Activated CD4-positive, CD25-positive, alpha-beta regulatory T cell treated with anti-CD3 and anti-CD28 coated beads, Interleukin-2, amount 50 U/mL, for 16 hours (primary cell): Measurements from ENCODE around the gene TFDP1.

Experiments
- DNase-seq: peaks from one replicate; pipeline ENCODE4 v3.0.0-alpha.2; 2020; ENCODE audit warnings: low read depth, low spot score

TFDP1 gene

GRCh38 chr13:113650275-113650674 lies 65.7 kb downstream of the TFDP1 start:
- DNase-seq = no peak

- DNase-seq = no peak
Observed at GRCh38 chr13:113650731-113651148, 66.2 kb downstream of the TFDP1 start.

GRCh38 chr13:113651511-113652403 lies 67.2 kb downstream of the TFDP1 start:
- DNase-seq = no peak

GRCh38 chr13:113652404-113653263 lies 68.1 kb downstream of the TFDP1 start:
- no peak for DNase-seq

GRCh38 chr13:113653264-113654174 lies 69.0 kb downstream of the TFDP1 start:
- no peak for DNase-seq

GRCh38 chr13:113654175-113654560 lies 69.6 kb downstream of the TFDP1 start:
- DNase-seq = no peak

GRCh38 chr13:113654591-113655345 lies 70.2 kb downstream of the TFDP1 start:
- DNase-seq = no peak

GRCh38 chr13:113655346-113656002 lies 70.9 kb downstream of the TFDP1 start:
- no peak for DNase-seq

GRCh38 chr13:113656003-113656588 lies 71.5 kb downstream of the TFDP1 start:
- no peak for DNase-seq

- no peak for DNase-seq
Observed at GRCh38 chr13:113656831-113657671, 72.5 kb downstream of the TFDP1 start.

- DNase-seq = no peak
Observed at GRCh38 chr13:113657851-113658741, 73.5 kb downstream of the TFDP1 start, which contains the start of gene ATP4B. ATP4B (minus strand) TSS chr13:113658198; CDS start chr13:113658144, 54 bp downstream.

- no peak for DNase-seq
Observed at GRCh38 chr13:113658836-113659235, 74.3 kb downstream of the TFDP1 start.

- DNase-seq = no peak
Observed at GRCh38 chr13:113659337-113659736, 74.8 kb downstream of the TFDP1 start.

GRCh38 chr13:113660066-113660465 lies 75.5 kb downstream of the TFDP1 start:
- no peak for DNase-seq

- DNase-seq = no peak
Observed at GRCh38 chr13:113661509-113661908, 77.0 kb downstream of the TFDP1 start.

- no peak for DNase-seq
Observed at GRCh38 chr13:113663934-113664333, 79.4 kb downstream of the TFDP1 start.

- DNase-seq = no peak
Observed at GRCh38 chr13:113664751-113665596, 80.4 kb downstream of the TFDP1 start.
